GM23338 (cell line): ENCODE data around the gene MXRA8.

Source experiments
- CREB1 ChIP-seq: fragments of 250-450 bp; sonication (Bioruptor Pico); IDR thresholded peaks from 2 replicates; pipeline ENCODE4 v1.5.0; 2020; ENCODE audit warnings: low read depth, mild to moderate bottlenecking, moderate library complexity
- CTCF ChIP-seq, 2 experiments: fragments of 200-600 bp in 1 of 2; sonication (generic) in 1 of 2; conservative IDR thresholded peaks; 2 replicates each; pipeline versions ENCODE4 v1.5.1 to v1.6.1; 2016 to 2017; ENCODE audit warnings: antibody characterized with exemption in 2 of 2, low read depth in 2 of 2, mild to moderate bottlenecking in 2 of 2, moderate library complexity in 1 of 2
- ETS1 ChIP-seq: IDR thresholded peaks from 2 replicates; pipeline ENCODE4 v1.6.1; 2016; ENCODE audit warnings: antibody characterized with exemption
- EZH2 ChIP-seq: fragments of 200-600 bp; sonication (generic); IDR thresholded peaks from one replicate; pipeline ENCODE4 v1.8.0; 2017; ENCODE audit warnings: antibody characterized with exemption, mild to moderate bottlenecking, low read depth; ENCODE audit not compliant: unreplicated experiment
- EZH2phosphoT487 ChIP-seq: fragments of 200-600 bp; sonication (generic); IDR thresholded peaks from one replicate; pipeline ENCODE4 v1.8.1; 2018; ENCODE audit warnings: antibody characterized with exemption; ENCODE audit not compliant: unreplicated experiment
- JUNB ChIP-seq: IDR thresholded peaks from one replicate; pipeline ENCODE4 v1.6.1; 2016; ENCODE audit warnings: antibody characterized with exemption; ENCODE audit not compliant: unreplicated experiment
- NANOG ChIP-seq: IDR thresholded peaks from 2 replicates; pipeline ENCODE4 v1.6.1; 2016; ENCODE audit warnings: antibody characterized with exemption, borderline replicate concordance
- POLR2AphosphoS5 ChIP-seq: IDR thresholded peaks from 2 replicates; pipeline ENCODE4 v1.6.1; 2016; ENCODE audit warnings: antibody characterized with exemption, low read depth
- REST ChIP-seq: IDR thresholded peaks from one replicate; pipeline ENCODE4 v1.6.1; 2018; ENCODE audit warnings: antibody characterized with exemption; ENCODE audit not compliant: unreplicated experiment
- STAT1 ChIP-seq: IDR thresholded peaks from one replicate; pipeline ENCODE4 v1.6.1; 2016; ENCODE audit warnings: antibody characterized with exemption; ENCODE audit not compliant: unreplicated experiment
- ZNF114 ChIP-seq: fragments of 250-450 bp; sonication (Bioruptor Pico); IDR thresholded peaks from 2 replicates; pipeline ENCODE4 v1.5.0; 2020; ENCODE audit warnings: mild to moderate bottlenecking, moderate library complexity
- ZNF331 ChIP-seq: fragments of 250-450 bp; sonication (Bioruptor Pico); IDR thresholded peaks from 2 replicates; pipeline ENCODE4 v1.5.0; 2020; ENCODE audit warnings: low read depth, mild to moderate bottlenecking, moderate library complexity
- ZNF462 ChIP-seq: fragments of 250-450 bp; sonication (Bioruptor Pico); IDR thresholded peaks from 2 replicates; pipeline ENCODE4 v1.5.0; 2020; ENCODE audit warnings: mild to moderate bottlenecking, moderate library complexity

- TF ChIP-seq CTCF (conservative IDR thresholded peaks at IDR 0.05; ENCODE audit: low read depth in 2 of 2) (no peak), EZH2 (no peak), REST (no peak), JUNB (no peak), EZH2phosphoT487 (no peak), POLR2AphosphoS5 (no peak), CREB1 (CRISPR knock-in tag) (no peak), ETS1 (no peak), STAT1 (no peak), ZNF114 (CRISPR knock-in tag) (no peak), NANOG (no peak), ZNF462 (CRISPR knock-in tag) (no peak), ZNF331 (CRISPR knock-in tag) (no peak)
These were observed 27.8 kb downstream of the MXRA8 start for GRCh38 chr1:1330366-1331067.
